SU-DHL-6 (cell line): ENCODE data around the gene RRAD.

Experiments
- H2AFZ ChIP-seq: fragments of 200-600 bp; sonication (generic); 2 replicates; pipeline ENCODE4 v1.6.1; 2014; ENCODE audit warnings: low read depth, mild to moderate bottlenecking, moderate library complexity, mixed read lengths, antibody characterized with exemption, low read length; ENCODE audit not compliant: severe bottlenecking
- H3F3A ChIP-seq: fragments of 200-600 bp; shearing (Covaris generic); 2 replicates; pipeline ENCODE4 v1.6.0; 2016; ENCODE audit warnings: antibody characterized with exemption, mild to moderate bottlenecking; ENCODE audit not compliant: insufficient read depth
- H3K27ac ChIP-seq: fragments of 200-600 bp; sonication (generic); 2 replicates; pipeline ENCODE4 v1.5.1; 2016; ENCODE audit warnings: low read depth, mild to moderate bottlenecking, low read length, moderate library complexity, mixed read lengths
- H3K27me3 ChIP-seq: fragments of 200-600 bp; sonication (generic), shearing (Covaris generic); 2 replicates; pipeline ENCODE4 v1.6.0; 2014; ENCODE audit warnings: mild to moderate bottlenecking, low read length
- H3K36me3 ChIP-seq: fragments of 200-600 bp; sonication (generic); 2 replicates; pipeline ENCODE4 v1.6.1; 2014; ENCODE audit warnings: mild to moderate bottlenecking, low read length, mixed read lengths
- H3K4me2 ChIP-seq: fragments of 300-600, 200-600 bp; shearing (Covaris generic), sonication (generic); 2 replicates; pipeline ENCODE4 v1.6.0; 2014; ENCODE audit warnings: low read length, low read depth, mild to moderate bottlenecking; ENCODE audit not compliant: poor library complexity, severe bottlenecking
- H3K4me3 ChIP-seq: fragments of 200-600 bp; sonication (generic); 2 replicates; pipeline ENCODE4 v1.5.1; 2014; ENCODE audit warnings: antibody characterized with exemption, low read length, mild to moderate bottlenecking, mixed read lengths; ENCODE audit not compliant: insufficient read depth, poor library complexity, severe bottlenecking
- H3K79me2 ChIP-seq: fragments of 200-600 bp; sonication (generic); 2 replicates; pipeline ENCODE4 v1.6.1; 2014; ENCODE audit warnings: mild to moderate bottlenecking, low read length, moderate library complexity; ENCODE audit not compliant: insufficient read depth
- H3K9ac ChIP-seq: fragments of 200-600 bp; sonication (generic); 2 replicates; pipeline ENCODE4 v1.7.0; 2014; ENCODE audit warnings: mild to moderate bottlenecking, low read length
- H3K9me2 ChIP-seq: fragments of 200-600 bp; sonication (generic); replicated peaks from 2 replicates; pipeline ENCODE4 v1.6.1; 2014; ENCODE audit warnings: low read length; ENCODE audit not compliant: insufficient read depth
- H3K9me3 ChIP-seq: fragments of 200-600 bp; sonication (generic); 2 replicates; pipeline ENCODE4 v1.6.1; 2014; ENCODE audit warnings: low read length, mixed read lengths; ENCODE audit not compliant: insufficient read depth
- H4K20me1 ChIP-seq: fragments of 200-600 bp; sonication (generic); 2 replicates; pipeline ENCODE4 v1.6.1; 2014; ENCODE audit warnings: low read depth, mild to moderate bottlenecking, antibody characterized with exemption, low read length, moderate library complexity, mixed read lengths
- CTCF ChIP-seq: fragments of 200-600 bp; sonication (generic); IDR thresholded peaks from one replicate; pipeline ENCODE4 v1.5.1; 2017; ENCODE audit warnings: antibody characterized with exemption, mild to moderate bottlenecking, low read length, moderate library complexity; ENCODE audit not compliant: insufficient read depth, poor library complexity, severe bottlenecking
- EZH2phosphoT487 ChIP-seq: fragments of 200-600 bp; sonication (generic), shearing (Covaris generic); conservative IDR thresholded peaks from 2 replicates; pipeline ENCODE4 v1.6.1; 2018; ENCODE audit warnings: mild to moderate bottlenecking, antibody characterized with exemption, low read length, moderate library complexity, mixed read lengths

The RRAD gene

GRCh38 chr16:66881014-66881417, 44.3 kb downstream of the RRAD start:
- peaks cover 3% of the 10 kb centered on the region; the same call in 1 of the 2 replicates for H3K36me3 ChIP-seq
- no peaks in the 10 kb centered on the region for H3F3A ChIP-seq
- no peaks in the 10 kb centered on the region for H4K20me1 ChIP-seq
- H3K9me2 ChIP-seq: no peaks in the 10 kb centered on the region
- TF ChIP-seq EZH2phosphoT487 (no peak), CTCF (no peak)
- H3K4me3 ChIP-seq: peak overlapping the region; percentile 78
- H3K79me2 ChIP-seq: peaks cover 7% of the 10 kb centered on the region; the same call in 1 of the 2 replicates
- H3K27me3 ChIP-seq: no peaks in the 10 kb centered on the region
- no peaks in the 10 kb centered on the region for H3K9me3 ChIP-seq
- peak overlapping the region; percentile 63 for H3K4me2 ChIP-seq
- H3K27ac ChIP-seq: no peak overlapping the region
- H3K9ac ChIP-seq: peak overlapping the region; percentile 70
- peak overlapping the region; percentile 84 for H2AFZ ChIP-seq

GRCh38 chr16:66880288-66881013, 44.9 kb downstream of the RRAD start, which contains the start of gene PDP2:
TSS of gene PDP2 (plus strand) at chr16:66880515. CDS start at chr16:66884285, 3,770 bp downstream.
- H3K4me3 ChIP-seq: peak within 1 kb of the TSS; percentile 78
- peaks cover 7% of the 10 kb centered on the region; the same call in 1 of the 2 replicates for H3K79me2 ChIP-seq

GRCh38 chr16:66878067-66878466, 47.3 kb downstream of the RRAD start:
- H3K79me2 ChIP-seq: peaks cover 7% of the 10 kb centered on the region; the same call in 1 of the 2 replicates
- no peak overlapping the region for H3K4me3 ChIP-seq
- no peaks in the 10 kb centered on the region for H4K20me1 ChIP-seq
- TF ChIP-seq CTCF (no peak), EZH2phosphoT487 (no peak)
- no peaks in the 10 kb centered on the region for H3K9me2 ChIP-seq
- H3F3A ChIP-seq: peaks cover 6% of the 10 kb centered on the region; the same call in 1 of the 2 replicates
- no peak overlapping the region for H3K27ac ChIP-seq
- no peaks in the 10 kb centered on the region for H3K36me3 ChIP-seq
- no peak overlapping the region for H2AFZ ChIP-seq
- H3K9ac ChIP-seq: no peak overlapping the region
- no peaks in the 10 kb centered on the region for H3K9me3 ChIP-seq
- H3K4me2 ChIP-seq: no peak overlapping the region
- H3K27me3 ChIP-seq: no peaks in the 10 kb centered on the region

More at GRCh38 chr16:66880288-66881013, 44.9 kb downstream of the RRAD start, which contains the start of gene PDP2:
- Histone ChIP-seq H3F3A (no peaks in the 10 kb centered on the region), H3K27ac (no peak within 1 kb of the TSS), H3K4me2 (peak within 1 kb of the TSS; percentile 63), H4K20me1 (no peaks in the 10 kb centered on the region), H3K9me2 (no peaks in the 10 kb centered on the region), H3K36me3 (no peaks in the 10 kb centered on the region), H2AFZ (peak within 1 kb of the TSS; percentile 84), H3K9me3 (no peaks in the 10 kb centered on the region), H3K27me3 (no peaks in the 10 kb centered on the region), H3K9ac (peak within 1 kb of the TSS; percentile 70)
- TF ChIP-seq EZH2phosphoT487: no peak
